Erythroblast (primary cell): Measurements from ENCODE around the gene LEAP2.
"Not testable (repeated sequence)": the region's sequence is repeated elsewhere in the genome, so short reads cannot be mapped to it uniquely, and the experiment has no call there.

Source experiments
- DNase-seq, 2 experiments: peaks; one replicate each; lab custom pipeline; 2025; lab: John Stamatoyannopoulos, UW
- GATA1 ChIP-seq: IDR thresholded peaks from 2 replicates; pipeline ENCODE4 v1.6.1; 2011; ENCODE audit warnings: low read depth, mild to moderate bottlenecking, control low read depth, low read length, moderate library complexity
- POLR2A ChIP-seq: IDR thresholded peaks from 2 replicates; pipeline ENCODE4 v1.6.1; 2011; ENCODE audit warnings: mild to moderate bottlenecking, low read length

The LEAP2 gene

GRCh38 chr5:132832612-132833011 lies 40.9 kb upstream of the LEAP2 start:
- no peak for DNase-seq
- TF ChIP-seq GATA1, result no peak
- no peak for TF ChIP-seq POLR2A

- TF ChIP-seq GATA1, result no peak
- no peak for TF ChIP-seq POLR2A
- DNase-seq, result no peak
Measured at GRCh38 chr5:132834057-132834456, 39.4 kb upstream of the LEAP2 start.

- TF ChIP-seq POLR2A (no peak), GATA1 (no peak)
Measured at GRCh38 chr5:132836852-132837251, 36.6 kb upstream of the LEAP2 start.

GRCh38 chr5:132837868-132838267 lies 35.6 kb upstream of the LEAP2 start:
- no peak for DNase-seq
- TF ChIP-seq POLR2A, result no peak
- TF ChIP-seq GATA1, result no peak

More at GRCh38 chr5:132836852-132837251, 36.6 kb upstream of the LEAP2 start:
- no peak for DNase-seq

GRCh38 chr5:132838516-132839282 lies 34.8 kb upstream of the LEAP2 start:
- DNase-seq, result no peak
- TF ChIP-seq POLR2A (no peak), GATA1 (no peak)

- no peak for DNase-seq
- TF ChIP-seq POLR2A (no peak), GATA1 (no peak)
Measured at GRCh38 chr5:132839426-132840301, 33.8 kb upstream of the LEAP2 start.

GRCh38 chr5:132840313-132840712 lies 33.2 kb upstream of the LEAP2 start:
- TF ChIP-seq GATA1 (no peak), POLR2A (no peak)
- DNase-seq, result no peak

- no peak for TF ChIP-seq GATA1
- TF ChIP-seq POLR2A, result no peak
- DNase-seq, result no peak
Measured at GRCh38 chr5:132840896-132841295, 32.6 kb upstream of the LEAP2 start.

- DNase-seq, result no peak
- TF ChIP-seq GATA1, result no peak
- TF ChIP-seq POLR2A, result no peak
Measured at GRCh38 chr5:132841305-132841704, 32.2 kb upstream of the LEAP2 start.

GRCh38 chr5:132848270-132848669 lies 25.2 kb upstream of the LEAP2 start:
- no peak for TF ChIP-seq GATA1
- no peak for TF ChIP-seq POLR2A
- DNase-seq, result no peak

- TF ChIP-seq POLR2A, result no peak
- TF ChIP-seq GATA1, result no peak
- DNase-seq, result no peak
Measured at GRCh38 chr5:132849347-132849746, 24.1 kb upstream of the LEAP2 start.

- no peak for TF ChIP-seq POLR2A
- TF ChIP-seq GATA1, result no peak
- no peak for DNase-seq
Measured at GRCh38 chr5:132850066-132850465, 23.4 kb upstream of the LEAP2 start.

GRCh38 chr5:132853323-132853722 lies 20.1 kb upstream of the LEAP2 start:
- no peak for DNase-seq
- TF ChIP-seq GATA1 (no peak), POLR2A (no peak)

GRCh38 chr5:132853790-132854189 lies 19.7 kb upstream of the LEAP2 start:
- DNase-seq, result no peak
- TF ChIP-seq GATA1, result no peak
- TF ChIP-seq POLR2A, result no peak

GRCh38 chr5:132854301-132854700 lies 19.2 kb upstream of the LEAP2 start:
- DNase-seq, result no peak
- TF ChIP-seq POLR2A, result no peak
- no peak for TF ChIP-seq GATA1

- DNase-seq, result not testable (repeated sequence)
Measured at GRCh38 chr5:132854992-132855391, 18.5 kb upstream of the LEAP2 start.
